PFSK-1 (cell line): ENCODE data around the gene CNDP2.

ENCODE experiments used
- POLR2AphosphoS5 ChIP-seq: IDR thresholded peaks from 2 replicates; pipeline ENCODE4 v1.6.1; 2012; ENCODE audit warnings: low read depth, mild to moderate bottlenecking, control low read depth, low read length, moderate library complexity
- TAF1 ChIP-seq: IDR thresholded peaks from 2 replicates; pipeline ENCODE4 v1.6.1; 2012; ENCODE audit warnings: low read length, control low read depth, borderline replicate concordance; ENCODE audit not compliant: insufficient read depth

GRCh38 chr18:74532511-74533025 lies 36.4 kb downstream of the CNDP2 start:
- no peak for TF ChIP-seq POLR2AphosphoS5
- no peak for TF ChIP-seq TAF1
